NCI-H82 treated with DMSO at 0.1 percent for 48 hours (cell line): ENCODE results near the gene COL11A2.

ENCODE experiments used
- DNase-seq: peaks from one replicate; lab custom pipeline; 2025; ENCODE audit not compliant: unreplicated experiment; lab: John Stamatoyannopoulos, UW

Gene COL11A2

GRCh38 chr6:33172688-33173534 is 19.4 kb downstream of the COL11A2 start:
- no peak for DNase-seq

GRCh38 chr6:33171880-33172687 is 20.2 kb downstream of the COL11A2 start:
- DNase-seq: no peak

GRCh38 chr6:33171016-33171879 is 21.0 kb downstream of the COL11A2 start:
- no peak for DNase-seq

GRCh38 chr6:33170176-33171015 is 21.9 kb downstream of the COL11A2 start:
- DNase-seq: no peak

- no peak for DNase-seq
Measured at GRCh38 chr6:33169291-33170175, 22.7 kb downstream of the COL11A2 start.

- no peak for DNase-seq
Measured at GRCh38 chr6:33168639-33169038, 23.6 kb downstream of the COL11A2 start.

- DNase-seq: no peak
Measured at GRCh38 chr6:33168284-33168601, 24.0 kb downstream of the COL11A2 start.

GRCh38 chr6:33167374-33168283 is 24.6 kb downstream of the COL11A2 start:
- no peak for DNase-seq

- no peak for DNase-seq
Measured at GRCh38 chr6:33166811-33167210, 25.5 kb downstream of the COL11A2 start.

GRCh38 chr6:33166363-33166762 is 25.9 kb downstream of the COL11A2 start:
- DNase-seq: no peak

- no peak for DNase-seq
Measured at GRCh38 chr6:33165581-33166258, 26.5 kb downstream of the COL11A2 start.

GRCh38 chr6:33164665-33165373 is 27.4 kb downstream of the COL11A2 start:
- DNase-seq: no peak

GRCh38 chr6:33164176-33164575 is 28.1 kb downstream of the COL11A2 start:
- DNase-seq: no peak

- no peak for DNase-seq
Measured at GRCh38 chr6:33163540-33163939, 28.7 kb downstream of the COL11A2 start.

GRCh38 chr6:33161354-33162331 is 30.6 kb downstream of the COL11A2 start:
- DNase-seq: no peak

GRCh38 chr6:33160728-33161344 is 31.4 kb downstream of the COL11A2 start:
- DNase-seq: no peak
